CD4-positive, alpha-beta T cell treated with Interleukin-17A for 1 hour (primary cell): ENCODE measurements around the gene SRCIN1.

Experiments used
- DNase-seq: peaks from one replicate; pipeline ENCODE4 v3.0.0-alpha.2; 2020

SRCIN1 gene

GRCh38 chr17:38561416-38562214 lies 44.1 kb downstream of the SRCIN1 start:
- DNase-seq = no peak

GRCh38 chr17:38560503-38561318 lies 45.0 kb downstream of the SRCIN1 start:
- peak; percentile 28 for DNase-seq

GRCh38 chr17:38559880-38560230 lies 45.9 kb downstream of the SRCIN1 start:
- DNase-seq = no peak

- peak; percentile 89 for DNase-seq
Observed at GRCh38 chr17:38559051-38559879, 46.5 kb downstream of the SRCIN1 start.

- DNase-seq = peak; percentile 32
Observed at GRCh38 chr17:38558728-38559050, 47.1 kb downstream of the SRCIN1 start.

GRCh38 chr17:38557836-38558727 lies 47.7 kb downstream of the SRCIN1 start:
- DNase-seq = peak; percentile 91

- DNase-seq = no peak
Observed at GRCh38 chr17:38557396-38557795, 48.4 kb downstream of the SRCIN1 start.

- DNase-seq = no peak
Observed at GRCh38 chr17:38556239-38556638, 49.5 kb downstream of the SRCIN1 start.

- no peak for DNase-seq
Observed at GRCh38 chr17:38554430-38555350, 51.1 kb downstream of the SRCIN1 start.

- no peak for DNase-seq
Observed at GRCh38 chr17:38552343-38552742, 53.4 kb downstream of the SRCIN1 start.

GRCh38 chr17:38551121-38551520 lies 54.6 kb downstream of the SRCIN1 start:
- no peak for DNase-seq

GRCh38 chr17:38550661-38551060 lies 55.1 kb downstream of the SRCIN1 start:
- DNase-seq = no peak

- no peak for DNase-seq
Observed at GRCh38 chr17:38549285-38549684, 56.5 kb downstream of the SRCIN1 start.

GRCh38 chr17:38547444-38547843 lies 58.3 kb downstream of the SRCIN1 start:
- no peak for DNase-seq

- DNase-seq = no peak
Observed at GRCh38 chr17:38546396-38546795, 59.4 kb downstream of the SRCIN1 start.

- no peak for DNase-seq
Observed at GRCh38 chr17:38545531-38546225, 60.1 kb downstream of the SRCIN1 start.

GRCh38 chr17:38544839-38545209 lies 60.9 kb downstream of the SRCIN1 start:
- DNase-seq = no peak

- no peak for DNase-seq
Observed at GRCh38 chr17:38544175-38544838, 61.4 kb downstream of the SRCIN1 start.

- no peak for DNase-seq
Observed at GRCh38 chr17:38543403-38544174, 62.2 kb downstream of the SRCIN1 start.
